NB4 (cell line): ENCODE results near the gene ZDHHC13.

Experiments used
- MYC ChIP-seq: IDR thresholded peaks from 2 replicates; pipeline ENCODE4 v1.6.1; 2011; ENCODE audit warnings: low read depth, low read length
- POLR2A ChIP-seq: IDR thresholded peaks from 2 replicates; pipeline ENCODE4 v1.6.1; 2011; ENCODE audit warnings: mild to moderate bottlenecking; ENCODE audit not compliant: insufficient read length; ENCODE audit errors: extremely low read depth
- TF ChIP-seq, protein P1 (sequence below): IDR thresholded peaks from one replicate; pipeline ENCODE4 v1.5.1; 2012; ENCODE audit warnings: low read depth, low read length

DNA sequence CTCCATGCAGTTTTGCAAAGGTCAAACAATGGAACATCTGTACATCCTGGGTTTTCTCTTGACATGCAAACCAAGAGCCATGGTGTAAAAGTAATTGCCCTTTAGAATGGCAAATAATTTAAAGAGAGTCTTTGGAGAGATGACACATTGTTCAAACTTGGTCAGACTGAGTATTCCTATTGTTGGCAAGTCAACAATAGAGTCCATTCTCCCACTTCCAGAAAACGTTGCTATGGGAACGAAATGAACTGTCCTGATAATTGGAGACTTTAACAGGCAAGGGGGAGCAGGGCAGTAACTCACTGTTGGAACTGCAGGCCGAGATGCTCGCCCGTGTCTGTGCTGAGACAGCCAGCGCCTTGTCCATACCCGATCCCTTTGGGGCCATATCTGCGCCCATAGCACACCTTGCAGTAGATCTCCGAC is 70.9 kb downstream of the ZDHHC13 start:
- TF ChIP-seq, protein P1, sequence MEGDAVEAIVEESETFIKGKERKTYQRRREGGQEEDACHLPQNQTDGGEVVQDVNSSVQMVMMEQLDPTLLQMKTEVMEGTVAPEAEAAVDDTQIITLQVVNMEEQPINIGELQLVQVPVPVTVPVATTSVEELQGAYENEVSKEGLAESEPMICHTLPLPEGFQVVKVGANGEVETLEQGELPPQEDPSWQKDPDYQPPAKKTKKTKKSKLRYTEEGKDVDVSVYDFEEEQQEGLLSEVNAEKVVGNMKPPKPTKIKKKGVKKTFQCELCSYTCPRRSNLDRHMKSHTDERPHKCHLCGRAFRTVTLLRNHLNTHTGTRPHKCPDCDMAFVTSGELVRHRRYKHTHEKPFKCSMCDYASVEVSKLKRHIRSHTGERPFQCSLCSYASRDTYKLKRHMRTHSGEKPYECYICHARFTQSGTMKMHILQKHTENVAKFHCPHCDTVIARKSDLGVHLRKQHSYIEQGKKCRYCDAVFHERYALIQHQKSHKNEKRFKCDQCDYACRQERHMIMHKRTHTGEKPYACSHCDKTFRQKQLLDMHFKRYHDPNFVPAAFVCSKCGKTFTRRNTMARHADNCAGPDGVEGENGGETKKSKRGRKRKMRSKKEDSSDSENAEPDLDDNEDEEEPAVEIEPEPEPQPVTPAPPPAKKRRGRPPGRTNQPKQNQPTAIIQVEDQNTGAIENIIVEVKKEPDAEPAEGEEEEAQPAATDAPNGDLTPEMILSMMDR = no peak
- TF ChIP-seq POLR2A = no peak
- no peak for TF ChIP-seq MYC
